Astrocyte (in vitro differentiated cells and primary cell): ENCODE data around the gene ZFPM1. TPM values are rescaled to one million over a fixed set of nuclear protein-coding genes. Genes with fewer than 3 reads are reported as not detected.

Experiments
- DNase-seq: peaks from one replicate; pipeline ENCODE4 v3.0.0-alpha.2; 2010; ENCODE audit warnings: low read depth
- FAIRE-seq: peaks from 2 replicates; lab custom pipeline; 2011; peaks lifted over from hg19 to GRCh38; lab: Jason Lieb, UNC
- H2AFZ ChIP-seq: 2 replicates; pipeline ENCODE4 v1.6.0; 2012; ENCODE audit warnings: low read depth, low read length, inconsistent platforms
- H3K27ac ChIP-seq: 2 replicates; pipeline ENCODE4 v1.5.1; 2011; ENCODE audit warnings: low read depth, low read length, inconsistent platforms
- H3K27me3 ChIP-seq: 2 replicates; pipeline ENCODE4 v1.6.0; 2011; ENCODE audit warnings: low read length, inconsistent platforms; ENCODE audit not compliant: insufficient read depth
- H3K36me3 ChIP-seq: 2 replicates; pipeline ENCODE4 v1.5.1; 2011; ENCODE audit warnings: low read length, inconsistent platforms; ENCODE audit not compliant: insufficient read depth
- H3K4me1 ChIP-seq: 2 replicates; pipeline ENCODE4 v1.5.1; 2011; ENCODE audit warnings: low read length, inconsistent platforms; ENCODE audit not compliant: insufficient read depth
- H3K4me2 ChIP-seq: 2 replicates; pipeline ENCODE4 v1.6.0; 2012; ENCODE audit warnings: low read length, inconsistent platforms
- H3K4me3 ChIP-seq: 2 replicates; pipeline ENCODE4 v1.5.1; 2011; ENCODE audit warnings: low read depth, mild to moderate bottlenecking, low read length, inconsistent platforms; ENCODE audit not compliant: insufficient read depth
- H3K79me2 ChIP-seq: 2 replicates; pipeline ENCODE4 v1.6.0; 2012; ENCODE audit warnings: mild to moderate bottlenecking, low read length, inconsistent platforms; ENCODE audit not compliant: insufficient read depth
- H3K9ac ChIP-seq: 2 replicates; pipeline ENCODE4 v1.6.0; 2012; ENCODE audit warnings: mild to moderate bottlenecking, low read length, inconsistent platforms
- H3K9me3 ChIP-seq: 2 replicates; pipeline ENCODE4 v1.5.1; 2012; ENCODE audit warnings: low read depth, mild to moderate bottlenecking, low read length, inconsistent platforms; ENCODE audit not compliant: insufficient read depth
- H4K20me1 ChIP-seq: 2 replicates; pipeline ENCODE4 v1.6.0; 2012; ENCODE audit warnings: low read length, inconsistent platforms; ENCODE audit not compliant: insufficient read depth
- H3K27ac Mint-ChIP-seq: one replicate; pipeline ENCODE4 v1.8.0; 2021; ENCODE audit warnings: mild to moderate bottlenecking, mixed read lengths; ENCODE audit not compliant: unreplicated experiment
- H3K27me3 Mint-ChIP-seq: one replicate; pipeline ENCODE4 v1.8.0; 2021; ENCODE audit warnings: low read depth, mixed read lengths; ENCODE audit not compliant: unreplicated experiment
- H3K36me3 Mint-ChIP-seq: one replicate; pipeline ENCODE4 v1.8.0; 2021; ENCODE audit warnings: low read depth, mixed read lengths; ENCODE audit not compliant: unreplicated experiment
- H3K4me1 Mint-ChIP-seq: one replicate; pipeline ENCODE4 v1.8.0; 2021; ENCODE audit warnings: low read depth, mixed read lengths; ENCODE audit not compliant: unreplicated experiment
- H3K4me3 Mint-ChIP-seq: one replicate; pipeline ENCODE4 v1.8.0; 2021; ENCODE audit warnings: mild to moderate bottlenecking, moderate library complexity, mixed read lengths; ENCODE audit not compliant: unreplicated experiment
- H3K9me3 Mint-ChIP-seq: one replicate; pipeline ENCODE4 v1.8.0; 2021; ENCODE audit warnings: mild to moderate bottlenecking, mixed read lengths; ENCODE audit not compliant: unreplicated experiment
- CTCF ChIP-seq: IDR thresholded peaks from 2 replicates; pipeline ENCODE4 v1.5.1; 2011; ENCODE audit warnings: low read depth, mild to moderate bottlenecking, inconsistent platforms, low read length, moderate library complexity; ENCODE audit not compliant: insufficient read depth
- EZH2 ChIP-seq: IDR thresholded peaks from 2 replicates; pipeline ENCODE4 v1.6.1; 2012; ENCODE audit warnings: mild to moderate bottlenecking, low read length, inconsistent platforms; ENCODE audit not compliant: insufficient read depth
- total RNA-seq: library from RNA; stranded (reverse); gene quantifications from 2 replicates; pipeline ENCODE4 v1.2.1, GENCODE V29; 2021

ZFPM1 gene
- total RNA-seq, 1 donor from 2014 or later, result 8.6 TPM

DNA sequence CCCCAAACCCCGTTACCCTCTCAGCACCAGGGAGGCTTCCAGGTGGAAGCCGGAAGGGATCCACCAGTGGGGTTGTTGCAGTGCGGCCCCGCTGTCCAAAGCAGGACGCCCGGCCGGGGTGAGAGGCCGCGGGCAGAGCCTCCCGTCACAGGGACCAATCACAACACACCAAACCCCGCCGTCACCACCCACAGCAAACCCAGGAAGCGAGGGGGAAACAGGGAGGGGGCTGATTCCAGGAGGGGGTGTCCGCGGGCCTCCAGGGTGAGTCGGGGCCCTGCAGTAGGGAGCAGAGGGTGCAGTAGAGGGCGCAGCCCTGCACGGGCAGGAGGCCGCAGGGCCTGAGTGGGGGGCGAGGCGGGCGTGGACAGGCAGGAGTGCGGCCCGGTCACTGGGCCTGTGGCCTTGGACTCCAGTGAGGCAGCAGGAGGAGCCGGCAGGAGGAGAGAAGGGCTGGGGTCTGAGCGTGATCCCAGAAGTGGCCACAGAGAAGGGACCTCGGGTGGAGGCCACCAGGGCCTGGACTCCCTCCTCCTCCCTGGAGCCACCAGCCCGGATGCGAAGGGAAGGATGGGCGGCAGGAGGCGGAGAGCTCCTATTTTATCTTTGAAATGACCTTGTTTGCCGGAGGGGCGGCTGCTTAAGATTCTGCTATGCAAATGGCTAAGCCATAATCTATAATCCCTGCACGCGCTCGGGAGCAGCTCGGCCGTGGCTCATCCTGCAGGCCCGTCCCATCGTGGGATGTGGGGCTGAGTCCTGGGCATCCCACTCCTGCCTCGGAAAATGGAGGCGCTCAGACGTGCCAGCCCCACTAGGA is 41.5 kb downstream of the ZFPM1 start:
- no peak overlapping the region for H3K27ac ChIP-seq
- H3K9ac ChIP-seq, result no peak overlapping the region
- H3K4me2 ChIP-seq, result no peak overlapping the region
- TF ChIP-seq CTCF (no peak), EZH2 (no peak)
- H3K4me1 ChIP-seq, result no peaks in the 10 kb centered on the region
- Mint-ChIP-seq H3K9me3 (no peaks in the 10 kb centered on the region), H3K27ac (no peak overlapping the region), H3K4me1 (no peaks in the 10 kb centered on the region), H3K36me3 (peaks cover 2% of the 10 kb centered on the region), H3K27me3 (peaks cover 4% of the 10 kb centered on the region), H3K4me3 (no peak overlapping the region)
- H3K4me3 ChIP-seq, result no peak overlapping the region
- FAIRE-seq, result no peak
- H3K36me3 ChIP-seq, result no peaks in the 10 kb centered on the region
- H3K79me2 ChIP-seq, result no peaks in the 10 kb centered on the region
- DNase-seq, result no peak
- H4K20me1 ChIP-seq, result no peaks in the 10 kb centered on the region
- no peak overlapping the region for H2AFZ ChIP-seq
- no peaks in the 10 kb centered on the region for H3K27me3 ChIP-seq
- no peaks in the 10 kb centered on the region for H3K9me3 ChIP-seq

DNA sequence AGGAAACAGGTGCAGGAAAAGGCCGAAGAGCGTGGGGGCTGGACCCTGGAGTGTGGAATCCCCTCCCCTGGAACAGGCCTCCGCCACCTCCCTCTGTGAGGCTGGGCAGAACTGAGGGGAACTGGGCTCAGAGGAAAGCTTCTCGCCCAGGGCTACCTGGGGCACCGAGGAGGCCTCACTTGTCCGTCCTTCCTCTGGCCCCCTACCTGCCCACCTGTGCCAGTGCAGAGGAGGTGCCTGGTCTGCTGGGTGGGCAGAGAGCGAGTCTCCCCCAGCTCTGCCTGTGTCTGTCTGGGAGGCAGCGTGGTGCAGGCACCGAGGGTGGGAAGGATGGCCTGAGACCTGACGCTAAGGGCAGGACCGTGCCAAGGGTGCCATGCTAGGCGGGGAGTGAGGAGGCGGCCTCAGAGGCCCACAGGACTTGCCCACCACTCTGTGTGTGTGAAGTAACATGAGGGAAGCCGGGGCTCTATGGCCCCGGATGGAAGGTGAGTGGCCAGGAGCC is 42.2 kb downstream of the ZFPM1 start:
- DNase-seq, result no peak
- peaks cover 2% of the 10 kb centered on the region for H3K36me3 Mint-ChIP-seq
- Histone ChIP-seq H3K9ac (no peak overlapping the region), H3K4me2 (no peak overlapping the region), H3K79me2 (no peaks in the 10 kb centered on the region), H3K27me3 (no peaks in the 10 kb centered on the region), H4K20me1 (no peaks in the 10 kb centered on the region), H3K36me3 (no peaks in the 10 kb centered on the region), H2AFZ (no peak overlapping the region), H3K4me1 (no peaks in the 10 kb centered on the region), H3K9me3 (no peaks in the 10 kb centered on the region), H3K4me3 (no peak overlapping the region), H3K27ac (no peak overlapping the region)
- H3K4me1 Mint-ChIP-seq, result no peaks in the 10 kb centered on the region
- H3K4me3 Mint-ChIP-seq, result no peak overlapping the region
- no peak for FAIRE-seq
- no peaks in the 10 kb centered on the region for H3K9me3 Mint-ChIP-seq
- no peak for TF ChIP-seq EZH2
- TF ChIP-seq CTCF, result no peak
- H3K27me3 Mint-ChIP-seq, result peaks cover 3% of the 10 kb centered on the region
- no peak overlapping the region for H3K27ac Mint-ChIP-seq
